Hepatocyte (in vitro differentiated cells): ENCODE results near the gene RNF115.
"Not testable (repeated sequence)": the region's sequence is repeated elsewhere in the genome, so short reads cannot be mapped to it uniquely, and the experiment has no call there.

ENCODE experiments used
- CTCF ChIP-seq: fragments of 200-600 bp; sonication (generic); IDR thresholded peaks from 2 replicates; pipeline ENCODE4 v1.5.1; 2016; ENCODE audit warnings: antibody characterized with exemption, mild to moderate bottlenecking; ENCODE audit not compliant: poor library complexity
- EZH2phosphoT487 ChIP-seq: fragments of 200-600 bp; sonication (generic); IDR thresholded peaks from one replicate; pipeline ENCODE4 v1.6.1; 2018; ENCODE audit warnings: antibody characterized with exemption, mild to moderate bottlenecking, low read depth, moderate library complexity; ENCODE audit not compliant: unreplicated experiment, severe bottlenecking

GRCh38 chr1:145765127-145765526 is 58.8 kb downstream of the RNF115 start:
- not testable (repeated sequence) for TF ChIP-seq CTCF, EZH2phosphoT487
